Thymus (tissue), 11 donors: ENCODE results near the gene JUP. TPM values are rescaled to one million over a fixed set of nuclear protein-coding genes. Genes with fewer than 3 reads are reported as not detected.

ENCODE experiments used
- DNase-seq, 9 donors: peaks; one replicate each; pipeline ENCODE4 v3.0.0-alpha.2; 2013; ENCODE audit warnings: low spot score in 9 of 9, low read depth in 6 of 9, missing footprints in 1 of 9
- H3K27ac ChIP-seq, 2 donors: one replicate each; pipeline ENCODE4 v1.5.1; 2013; ENCODE audit warnings: control low read depth in 1 of 2, low read depth in 1 of 2, low read length in 1 of 2, mild to moderate bottlenecking in 1 of 2, moderate library complexity in 1 of 2
- H3K27me3 ChIP-seq, 2 donors: one replicate each; pipeline ENCODE4 v1.5.1; 2013; ENCODE audit warnings: low read length in 1 of 2; ENCODE audit not compliant: control insufficient read depth in 2 of 2, insufficient read depth in 1 of 2
- H3K36me3 ChIP-seq, 2 donors: one replicate each; pipeline ENCODE4 v1.5.1; 2013; ENCODE audit warnings: low read length in 1 of 2, mild to moderate bottlenecking in 1 of 2, moderate library complexity in 1 of 2; ENCODE audit not compliant: control insufficient read depth in 2 of 2, insufficient read depth in 2 of 2
- H3K4me1 ChIP-seq, 2 donors: one replicate each; pipeline ENCODE4 v1.5.1; 2013; ENCODE audit warnings: low read length in 2 of 2; ENCODE audit not compliant: control insufficient read depth in 2 of 2, insufficient read depth in 2 of 2
- H3K4me3 ChIP-seq, 2 donors: one replicate each; pipeline ENCODE4 v1.5.1; 2013; ENCODE audit warnings: low read length in 2 of 2, control low read depth in 1 of 2, mild to moderate bottlenecking in 1 of 2
- H3K9me3 ChIP-seq, 2 donors: one replicate each; pipeline ENCODE4 v1.5.1; 2013; ENCODE audit warnings: low read length in 1 of 2, mild to moderate bottlenecking in 1 of 2; ENCODE audit not compliant: control insufficient read depth in 2 of 2, insufficient read depth in 1 of 2
- WGBS: extraction: QIAGEN DNeasy Blood & Tissue Kit; methylation state at CpG from one replicate; pipeline ENCODE4 v1.1.7; 2013; 5-methylcytosine and 5-hydroxymethylcytosine counted together
- polyA plus RNA-seq: library from polyadenylated mRNA; stranded (reverse); fragments of 200-250 nt; gene quantifications from one replicate; pipeline ENCODE4 v1.2.3, GENCODE V29; 2013
- total RNA-seq: library from RNA; stranded (reverse); fragments of 120-200 nt; gene quantifications from one replicate; pipeline ENCODE4 v1.2.4, GENCODE V29; 2013
- donor health status: healthy.

JUP gene
- total and polyA plus RNA-seq, 2 donors, result 27.0 to 87.6 TPM

DNA sequence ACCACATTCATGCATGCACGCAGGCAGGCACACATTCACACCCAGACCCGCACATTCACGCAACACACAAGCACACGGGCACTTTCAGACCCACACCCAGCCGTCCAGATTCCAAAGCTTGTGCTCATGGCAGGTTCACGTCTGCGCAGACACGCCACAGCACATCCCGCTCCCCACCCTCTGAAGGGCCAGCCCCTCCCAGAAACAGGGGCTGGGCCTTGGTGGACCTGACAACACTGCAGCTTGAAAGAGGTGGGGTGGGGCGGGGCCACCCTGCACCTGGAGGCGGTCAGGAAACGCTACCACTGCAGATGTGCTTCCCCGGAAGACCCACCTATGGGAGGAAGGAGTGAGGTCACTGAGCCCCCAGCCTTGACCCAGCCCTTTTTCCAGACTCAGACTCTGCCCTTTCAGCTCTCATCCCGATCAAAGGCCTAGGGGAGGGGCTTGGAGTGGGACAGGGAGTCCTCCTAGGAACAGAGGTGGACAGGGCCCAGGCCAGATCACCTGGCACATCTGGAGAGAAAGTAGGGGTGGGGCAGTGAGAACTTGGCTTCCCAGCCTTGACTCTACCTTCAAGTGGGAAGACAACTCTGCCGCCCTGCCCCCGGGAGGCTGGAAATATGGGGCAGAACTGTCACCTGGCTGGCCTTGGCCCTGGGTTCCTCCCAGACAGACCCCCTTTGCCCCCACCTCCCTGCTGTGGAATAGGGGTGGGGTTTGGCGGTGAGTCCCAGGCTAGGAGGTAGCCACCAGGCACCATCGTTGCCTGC, 14.3 kb upstream of the JUP start:
- Histone ChIP-seq H3K9me3 (no peaks in the 10 kb centered on the region), H3K27me3 (peaks cover 0 to 5% of the 10 kb centered on the region in 2 donors), H3K27ac (peak overlapping the region; percentile 27 to 80), H3K4me1 (peaks cover 0 to 24% of the 10 kb centered on the region in 2 donors), H3K36me3 (no peaks in the 10 kb centered on the region), H3K4me3 (no peak overlapping the region)
- 88% methylated on average over 18 of the region's 18 CpGs for WGBS
- DNase-seq, result peak in 4 of 9 donors; percentile 42 to 68 (median 68)

DNA sequence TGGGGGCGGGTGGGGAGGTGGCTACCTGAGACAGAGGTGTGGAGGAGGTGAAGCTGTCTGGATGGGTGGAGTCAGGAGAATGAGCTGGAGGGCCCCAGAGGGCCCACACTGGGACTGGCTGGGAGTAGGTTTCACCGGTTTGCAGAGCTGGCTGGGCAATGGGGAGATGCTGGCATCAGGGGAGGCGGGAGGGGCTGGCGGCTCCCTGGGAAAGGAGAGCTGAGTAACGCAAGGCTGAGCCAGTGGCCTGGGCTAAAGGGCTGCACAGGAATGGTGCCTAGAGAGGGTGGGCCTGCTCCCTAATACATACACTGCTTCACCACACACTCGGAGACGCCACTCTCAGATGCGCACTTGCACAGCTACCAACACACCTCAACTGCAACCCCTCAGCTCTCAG, 12.9 kb upstream of the JUP start:
- no peaks in the 10 kb centered on the region for H3K36me3 ChIP-seq
- H3K4me1 ChIP-seq, result peaks cover 0 to 24% of the 10 kb centered on the region in 2 donors
- no peak for DNase-seq
- 96% methylated on average over 8 of the region's 8 CpGs for WGBS
- peak overlapping the region in 1 of 2 donors; percentile 49 for H3K27ac ChIP-seq
- no peaks in the 10 kb centered on the region for H3K9me3 ChIP-seq
- H3K4me3 ChIP-seq, result no peak overlapping the region
- peaks cover 0 to 5% of the 10 kb centered on the region in 2 donors for H3K27me3 ChIP-seq

DNA sequence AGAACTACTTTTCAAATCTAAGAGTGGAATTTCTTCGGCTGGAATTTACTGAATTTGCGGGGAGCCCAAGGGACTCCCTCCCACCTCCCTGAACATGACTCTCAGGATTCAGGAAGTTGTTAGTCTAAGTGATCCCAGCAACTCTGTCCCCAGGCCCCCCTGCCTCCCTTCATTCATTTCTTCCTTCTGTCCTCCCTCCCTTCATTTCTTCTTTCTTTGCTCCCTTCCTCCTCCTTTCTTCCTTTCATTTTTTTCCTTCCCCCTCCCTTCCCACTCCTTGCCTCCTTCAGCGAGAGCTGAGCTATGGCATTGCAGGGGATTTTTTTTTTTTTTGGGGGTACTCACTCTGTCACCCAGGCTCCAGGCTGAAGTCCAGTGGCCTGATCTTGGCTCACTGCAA, 10.9 kb upstream of the JUP start:
- H3K27ac ChIP-seq, result no peak overlapping the region
- no peak for DNase-seq
- WGBS, result 97% methylated on average over 3 of the region's 3 CpGs

DNA sequence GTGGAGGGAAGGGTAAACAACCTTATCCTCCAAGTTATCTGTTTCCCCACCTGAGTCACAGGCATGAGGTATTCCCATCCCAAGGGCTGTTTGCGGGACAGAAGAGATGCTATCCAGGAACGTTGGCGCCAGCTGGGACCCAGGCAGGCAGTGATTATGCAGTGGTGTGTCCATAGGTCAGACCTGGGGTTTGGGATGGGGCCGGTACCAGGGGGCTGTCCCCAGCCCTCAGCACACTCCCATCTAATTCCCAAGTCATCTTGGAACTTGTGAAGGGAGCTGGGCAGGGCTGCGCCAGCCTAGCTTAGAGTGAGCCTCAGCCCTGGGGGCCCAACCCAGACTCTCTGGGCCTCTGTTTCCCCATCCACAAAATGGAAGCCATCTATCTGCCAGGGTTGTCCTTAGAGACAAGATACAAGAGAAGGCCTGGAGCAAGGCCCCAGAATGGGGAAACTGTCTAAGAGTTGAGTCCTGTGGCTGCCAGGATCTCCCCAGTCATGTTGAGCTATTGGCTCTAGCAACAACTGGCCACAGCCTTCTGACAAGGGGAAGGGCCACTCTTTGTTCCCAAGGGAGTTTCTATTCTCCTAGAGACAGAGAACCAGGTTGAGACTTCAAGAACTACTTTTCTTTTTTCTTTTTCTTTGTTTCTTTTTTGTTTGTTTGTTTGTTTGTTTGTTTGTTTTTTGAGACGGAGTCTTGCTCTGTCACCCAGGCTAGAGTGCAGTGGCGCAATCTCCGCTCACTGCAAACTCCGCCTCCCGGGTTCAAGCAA, 9.8 kb upstream of the JUP start:
- Histone ChIP-seq H3K4me3 (no peak overlapping the region), H3K9me3 (no peaks in the 10 kb centered on the region), H3K27me3 (no peaks in the 10 kb centered on the region), H3K27ac (no peak overlapping the region), H3K4me1 (peaks cover 3 to 33% of the 10 kb centered on the region in 2 donors), H3K36me3 (no peaks in the 10 kb centered on the region)
- DNase-seq, result no peak
- WGBS, result 97% methylated on average over 10 of the region's 10 CpGs

More for the DNA sequence above, 10.9 kb upstream of the JUP start:
- H3K4me1 ChIP-seq, result peaks cover 3 to 35% of the 10 kb centered on the region in 2 donors
- H3K27me3 ChIP-seq, result no peaks in the 10 kb centered on the region
- no peaks in the 10 kb centered on the region for H3K9me3 ChIP-seq
- no peak overlapping the region for H3K4me3 ChIP-seq
- H3K36me3 ChIP-seq, result no peaks in the 10 kb centered on the region

DNA sequence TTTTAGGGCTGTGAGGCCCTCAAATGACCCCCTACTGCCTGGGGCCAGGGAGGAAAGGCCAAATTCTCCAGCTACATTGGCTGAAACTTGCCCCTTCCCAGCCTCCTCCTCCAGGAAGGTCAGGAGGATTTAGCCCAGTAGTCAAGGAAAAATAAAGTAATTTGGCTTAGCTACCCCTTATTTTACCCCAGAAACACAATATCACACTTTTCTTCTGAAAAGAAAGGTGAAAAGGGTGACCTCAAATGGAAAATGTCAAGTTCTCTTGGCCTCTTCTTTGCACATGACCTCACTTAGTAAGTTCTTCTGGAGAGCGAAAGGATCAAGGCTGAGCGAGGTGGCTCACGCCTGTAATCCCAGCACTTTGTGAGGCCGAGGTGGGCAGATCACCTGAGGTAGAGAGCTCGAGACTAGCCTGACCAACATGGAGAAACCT, 8.0 kb upstream of the JUP start:
- no peak for DNase-seq
- 99% methylated on average over 5 of the region's 5 CpGs for WGBS
- Histone ChIP-seq H3K4me1 (peaks cover 3 to 33% of the 10 kb centered on the region in 2 donors), H3K27ac (no peak overlapping the region), H3K4me3 (no peak overlapping the region), H3K9me3 (no peaks in the 10 kb centered on the region), H3K27me3 (no peaks in the 10 kb centered on the region), H3K36me3 (no peaks in the 10 kb centered on the region)

DNA sequence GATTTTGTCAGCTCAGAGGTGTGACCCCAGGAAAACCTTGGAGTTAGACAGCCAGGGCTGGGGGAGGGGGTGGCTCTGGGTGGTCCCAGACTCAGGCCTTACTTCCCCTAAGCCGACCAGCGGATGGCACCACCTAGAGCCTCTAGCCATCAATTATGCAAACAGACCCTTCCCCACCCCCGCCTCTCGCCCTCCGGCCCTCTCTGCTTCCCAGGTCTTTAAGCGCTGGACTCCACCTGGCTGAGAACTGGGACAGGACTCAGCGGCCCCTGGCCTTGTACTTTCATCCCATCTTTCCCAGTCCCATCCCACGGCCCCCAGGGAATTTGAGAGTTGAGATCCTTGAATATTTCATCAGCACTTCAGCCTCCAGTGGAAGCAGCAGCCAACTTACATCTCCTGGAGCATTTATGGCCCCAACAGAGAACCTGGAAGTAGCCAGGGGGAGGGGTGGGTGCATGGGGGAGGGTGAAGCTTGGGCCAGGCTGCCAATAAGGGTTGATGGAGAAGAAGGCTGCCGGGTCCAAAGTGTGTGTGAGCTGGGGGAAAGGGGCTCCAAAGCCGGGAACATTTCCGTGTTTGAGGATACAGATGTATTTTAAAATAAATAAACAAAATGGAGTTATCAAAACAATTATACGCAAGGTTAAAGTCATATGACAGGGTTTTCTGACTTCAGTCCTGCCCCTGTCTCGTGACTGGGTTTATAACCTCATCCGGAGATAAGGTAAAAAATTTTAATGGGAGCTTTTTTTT, 7.5 kb upstream of the JUP start:
- Histone ChIP-seq H3K9me3 (no peaks in the 10 kb centered on the region), H3K36me3 (no peaks in the 10 kb centered on the region), H3K4me3 (no peak overlapping the region), H3K4me1 (peaks cover 3 to 39% of the 10 kb centered on the region in 2 donors), H3K27ac (no peak overlapping the region), H3K27me3 (no peaks in the 10 kb centered on the region)
- 95% methylated on average over 14 of the region's 14 CpGs for WGBS
- no peak for DNase-seq

DNA sequence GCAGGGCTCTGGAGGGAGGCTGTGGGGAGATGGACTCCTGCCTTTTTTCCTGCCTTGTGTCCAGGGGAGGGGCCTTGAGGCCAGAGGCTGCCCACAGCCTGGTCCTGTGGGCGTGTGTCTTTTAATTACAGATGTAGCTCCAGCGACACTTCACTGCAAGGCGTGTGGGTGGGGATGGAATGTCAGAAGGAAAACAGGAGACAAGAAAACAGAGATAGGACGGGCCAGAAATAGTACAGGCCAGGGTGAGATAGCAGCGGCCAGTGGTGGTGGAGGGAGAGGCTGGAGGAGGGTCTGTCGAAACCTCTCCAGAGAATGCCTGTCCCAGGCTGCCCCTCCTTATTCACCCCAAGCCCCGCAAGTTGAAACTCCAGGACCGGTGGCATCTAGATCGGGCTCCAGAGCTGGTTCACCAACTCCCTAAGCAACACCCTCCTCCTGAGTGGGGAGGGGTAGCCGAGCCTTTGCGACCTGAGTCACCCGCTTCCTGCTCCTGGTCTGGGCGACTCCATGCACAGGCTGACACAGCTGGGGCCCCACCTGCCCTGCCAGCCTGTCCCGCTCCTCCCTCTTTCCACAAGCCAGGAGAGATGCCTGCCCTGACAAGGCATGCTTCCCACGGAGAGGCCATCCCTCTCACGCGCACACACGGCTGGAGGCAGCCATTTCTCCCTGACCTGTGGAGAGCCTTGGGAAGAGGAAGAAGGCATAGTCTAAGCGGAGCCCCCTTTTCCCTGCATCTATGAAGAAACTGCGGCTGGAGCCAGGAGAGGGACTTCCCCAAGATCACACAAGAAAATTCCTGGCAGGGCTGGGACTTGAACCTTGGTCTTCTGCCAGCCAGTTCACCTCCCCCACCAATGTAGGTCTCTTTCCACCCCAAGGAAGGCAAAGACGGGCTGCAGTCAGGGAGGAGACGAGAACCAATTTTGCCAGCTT, 6.6 kb upstream of the JUP start:
- DNase-seq, result peak in 2 of 9 donors; percentile 43 to 71
- 52% methylated on average over 22 of the region's 22 CpGs for WGBS
- H3K27ac ChIP-seq, result peak overlapping the region; percentile 11 to 47
- peaks cover 3 to 46% of the 10 kb centered on the region in 2 donors for H3K4me1 ChIP-seq
- no peak overlapping the region for H3K4me3 ChIP-seq
- H3K9me3 ChIP-seq, result no peaks in the 10 kb centered on the region
- H3K36me3 ChIP-seq, result no peaks in the 10 kb centered on the region
- no peaks in the 10 kb centered on the region for H3K27me3 ChIP-seq

DNA sequence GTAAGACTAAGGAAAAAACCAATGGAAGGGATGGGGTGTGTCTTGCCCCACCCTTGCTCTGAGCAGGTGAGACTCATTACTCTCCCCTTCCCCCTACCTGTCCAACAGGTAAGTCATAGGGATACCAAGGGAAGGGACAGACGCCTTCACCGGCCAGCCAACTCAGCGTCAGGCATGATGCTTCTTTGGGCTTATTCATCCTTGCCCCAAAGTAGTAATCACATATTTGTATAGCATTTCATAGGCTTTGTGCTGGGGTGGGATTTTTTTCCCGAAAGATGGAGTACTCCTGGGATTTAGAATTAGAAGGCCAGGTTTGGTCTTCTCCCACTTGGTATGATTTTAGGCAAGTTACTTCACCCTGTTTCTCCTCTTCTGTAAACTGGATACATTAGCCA, 509 bp upstream of the JUP start:
- no peak for DNase-seq
- peaks cover 0 to 5% of the 10 kb centered on the region in 2 donors for H3K27me3 ChIP-seq
- H3K36me3 ChIP-seq, result peaks cover 0 to 3% of the 10 kb centered on the region in 2 donors
- peaks cover 18 to 76% of the 10 kb centered on the region in 2 donors for H3K4me1 ChIP-seq
- no peak overlapping the region for H3K4me3 ChIP-seq
- H3K9me3 ChIP-seq, result no peaks in the 10 kb centered on the region
- WGBS, result 69% methylated on average over 4 of the region's 4 CpGs
- H3K27ac ChIP-seq, result peak overlapping the region in 1 of 2 donors; percentile 59
